H1 (cell line): ENCODE results near the gene SDF2. TPM values are rescaled to one million over a fixed set of nuclear protein-coding genes. Genes with fewer than 3 reads are reported as not detected.

ENCODE experiments used
- CTCF ChIA-PET: fragments of 300-600 bp; sonication (Branson Sonifier 250); formaldehyde crosslinking; loops from one replicate; lab custom pipeline; 2021; ENCODE audit not compliant: partially characterized antibody; lab: Charles Lee
- POLR2A ChIA-PET: fragments of 300-600 bp; sonication (Branson Sonifier 250); formaldehyde crosslinking; loops from one replicate; lab custom pipeline; 2021; ENCODE audit warnings: inconsistent platforms; ENCODE audit not compliant: partially characterized antibody; lab: Charles Lee
- DNase-seq, 2 experiments: peaks; one replicate each; pipeline versions ENCODE4 v3.0.0 to v3.0.0-alpha.2; 2010 to 2022; ENCODE audit warnings: low spot score in 2 of 2, low read depth in 1 of 2, mixed read lengths in 1 of 2
- FAIRE-seq: peaks from 2 replicates; lab custom pipeline; 2011; peaks lifted over from hg19 to GRCh38; lab: Jason Lieb, UNC
- H2AFZ ChIP-seq: 2 replicates; pipeline ENCODE4 v1.8.1; 2012; ENCODE audit warnings: low read length, inconsistent platforms
- H2AK5ac ChIP-seq: 2 replicates; pipeline ENCODE4 v1.6.1; 2013; ENCODE audit warnings: low read depth, low read length
- H2BK120ac ChIP-seq: replicated peaks from 2 replicates; pipeline ENCODE3; 2013; ENCODE audit warnings: low read depth, low read length, inconsistent platforms
- H2BK12ac ChIP-seq: 2 replicates; pipeline ENCODE4 v1.6.1; 2013; ENCODE audit warnings: low read depth, low read length
- H2BK15ac ChIP-seq: 2 replicates; pipeline ENCODE4 v1.6.1; 2013; ENCODE audit warnings: low read length
- H2BK20ac ChIP-seq: 2 replicates; pipeline ENCODE4 v1.6.1; 2013; ENCODE audit warnings: low read length
- H2BK5ac ChIP-seq: 2 replicates; pipeline ENCODE4 v1.6.1; 2013; ENCODE audit warnings: low read depth, low read length
- H3K14ac ChIP-seq: 2 replicates; pipeline ENCODE4 v1.6.1; 2013; ENCODE audit warnings: inconsistent platforms; ENCODE audit not compliant: insufficient read length
- H3K18ac ChIP-seq: 2 replicates; pipeline ENCODE4 v1.6.1; 2013; ENCODE audit warnings: low read length; ENCODE audit errors: extremely low read depth
- H3K23ac ChIP-seq: 2 replicates; pipeline ENCODE4 v1.6.1; 2013; ENCODE audit warnings: inconsistent platforms; ENCODE audit not compliant: insufficient read length
- H3K23me2 ChIP-seq: 2 replicates; pipeline ENCODE4 v1.6.1; 2013; ENCODE audit warnings: low read depth, low read length
- H3K27ac ChIP-seq: 2 replicates; pipeline ENCODE4 v1.6.1; 2011; ENCODE audit warnings: low read depth, low read length, inconsistent platforms
- H3K27me3 ChIP-seq, 4 experiments: replicated peaks in 1 of 4; 1 replicate in 1 of 4; 2 replicates in 3 of 4; pipeline versions ENCODE4 v1.6.1 to v1.8.1; 2011 to 2013; ENCODE audit warnings: low read length in 3 of 4, mild to moderate bottlenecking in 3 of 4, inconsistent platforms in 2 of 4, mixed read lengths in 2 of 4, moderate library complexity in 1 of 4; ENCODE audit not compliant: control insufficient read depth in 3 of 4, insufficient read depth in 3 of 4; ENCODE audit errors: extremely low read depth in 1 of 4
- H3K36me3 ChIP-seq, 4 experiments: 2 replicates each; pipeline versions ENCODE4 v1.6.1 to v1.8.1; 2011 to 2013; ENCODE audit warnings: mild to moderate bottlenecking in 4 of 4, low read length in 3 of 4, moderate library complexity in 2 of 4, control low read depth in 1 of 4, inconsistent platforms in 1 of 4; ENCODE audit not compliant: insufficient read depth in 4 of 4, control insufficient read depth in 2 of 4
- H3K4ac ChIP-seq: replicated peaks from 2 replicates; pipeline ENCODE3; 2013; ENCODE audit warnings: low read length, low read depth, mixed read lengths, inconsistent platforms; ENCODE audit not compliant: insufficient read length
- H3K4me1 ChIP-seq, 4 experiments: replicated peaks in 1 of 4; 1 replicate in 1 of 4; 2 replicates in 3 of 4; pipeline versions ENCODE4 v1.6.1 to v1.8.1; 2011 to 2013; ENCODE audit warnings: low read length in 3 of 4, inconsistent platforms in 2 of 4, mixed read lengths in 1 of 4; ENCODE audit not compliant: insufficient read depth in 4 of 4, control insufficient read depth in 3 of 4
- H3K4me2 ChIP-seq, 2 experiments: 2 replicates each; pipeline versions ENCODE4 v1.6.1 to v1.8.1; 2011 to 2013; ENCODE audit warnings: low read depth in 2 of 2, low read length in 2 of 2, control low read depth in 1 of 2, inconsistent platforms in 1 of 2, mild to moderate bottlenecking in 1 of 2; ENCODE audit not compliant: insufficient read depth in 1 of 2
- H3K4me3 ChIP-seq, 4 experiments: fragments of 200-600, 300-600 bp in 1 of 4; sonication (generic), shearing (Covaris generic), sonication (Bioruptor Twin) in 1 of 4; 2 replicates each; pipeline versions ENCODE4 v1.5.1 to v1.8.1; 2011 to 2016; ENCODE audit warnings: low read length in 4 of 4, low read depth in 3 of 4, control low read depth in 2 of 4, inconsistent platforms in 2 of 4, mild to moderate bottlenecking in 2 of 4, mixed read lengths in 1 of 4, moderate library complexity in 1 of 4; ENCODE audit not compliant: insufficient read depth in 2 of 4; ENCODE audit errors: extremely low read depth in 1 of 4
- H3K56ac ChIP-seq: replicated peaks from 2 replicates; pipeline ENCODE3; 2013; ENCODE audit warnings: low read depth, mild to moderate bottlenecking, mixed read lengths, low read length, inconsistent platforms; ENCODE audit not compliant: insufficient read length
- H3K79me1 ChIP-seq: 2 replicates; pipeline ENCODE4 v1.6.1; 2013; ENCODE audit warnings: low read depth, low read length, control low read depth
- H3K79me2 ChIP-seq, 2 experiments: 2 replicates each; pipeline versions ENCODE4 v1.6.1 to v1.8.1; 2012 to 2013; ENCODE audit warnings: low read length in 2 of 2, mild to moderate bottlenecking in 2 of 2, inconsistent platforms in 1 of 2; ENCODE audit not compliant: insufficient read depth in 2 of 2, control insufficient read depth in 1 of 2
- H3K9ac ChIP-seq, 4 experiments: replicated peaks in 1 of 4; 1 replicate in 1 of 4; 2 replicates in 3 of 4; pipeline versions ENCODE4 v1.6.1 to v1.8.1; 2011 to 2013; ENCODE audit warnings: low read depth in 3 of 4, low read length in 3 of 4, control low read depth in 2 of 4, mild to moderate bottlenecking in 2 of 4, moderate library complexity in 2 of 4, inconsistent platforms in 1 of 4; ENCODE audit errors: extremely low read depth in 1 of 4
- H3K9me3 ChIP-seq, 2 experiments: 2 replicates each; pipeline versions ENCODE4 v1.6.1 to v1.8.1; 2012 to 2013; ENCODE audit warnings: mild to moderate bottlenecking in 2 of 2, moderate library complexity in 2 of 2, control low read depth in 1 of 2, inconsistent platforms in 1 of 2, low read depth in 1 of 2, low read length in 1 of 2, mixed read lengths in 1 of 2; ENCODE audit not compliant: insufficient read depth in 2 of 2
- H4K20me1 ChIP-seq, 2 experiments: replicated peaks in 1 of 2; 2 replicates each; pipeline versions ENCODE3 to v1.8.1; 2011 to 2013; ENCODE audit warnings: inconsistent platforms in 2 of 2, low read length in 2 of 2, mild to moderate bottlenecking in 1 of 2; ENCODE audit not compliant: insufficient read depth in 2 of 2, control insufficient read depth in 1 of 2
- H4K5ac ChIP-seq: 2 replicates; pipeline ENCODE4 v1.6.1; 2013; ENCODE audit warnings: low read length, low read depth, mixed read lengths, inconsistent platforms; ENCODE audit not compliant: insufficient read length
- H4K8ac ChIP-seq: 2 replicates; pipeline ENCODE4 v1.8.0; 2013; ENCODE audit warnings: mild to moderate bottlenecking, moderate library complexity, low read length, inconsistent platforms; ENCODE audit not compliant: insufficient read depth; ENCODE audit errors: extremely low read depth
- H4K91ac ChIP-seq: replicated peaks from 2 replicates; pipeline ENCODE3; 2013; ENCODE audit warnings: low read length, mixed read lengths, inconsistent platforms; ENCODE audit not compliant: insufficient read length
- CBX8 ChIP-seq: fragments of 300-800, 300-1000 bp; sonication (generic); IDR thresholded peaks from 2 replicates; pipeline ENCODE4 v1.7.1; 2016; ENCODE audit warnings: low read depth, low read length, borderline replicate concordance
- KDM5A ChIP-seq: fragments of 200-600 bp; IDR thresholded peaks from 2 replicates; pipeline ENCODE4 v1.7.1; 2012; ENCODE audit warnings: mild to moderate bottlenecking, low read length, inconsistent platforms, mixed read lengths
- MAFK ChIP-seq: IDR thresholded peaks from 2 replicates; pipeline ENCODE4 v1.6.1; 2012; ENCODE audit warnings: low read depth, mild to moderate bottlenecking, improper control_type of control experiment, low read length
- POLR2AphosphoS5 ChIP-seq: IDR thresholded peaks from 2 replicates; pipeline ENCODE4 v1.6.1; 2011; ENCODE audit warnings: low read depth, low read length
- RFX5 ChIP-seq: IDR thresholded peaks from 2 replicates; pipeline ENCODE4 v1.6.1; 2011; ENCODE audit warnings: low read depth, low read length, improper control_type of control experiment, borderline replicate concordance
- SRF ChIP-seq: IDR thresholded peaks from 2 replicates; pipeline ENCODE4 v1.6.1; 2011; ENCODE audit warnings: mild to moderate bottlenecking, low read depth, low read length, moderate library complexity
- WGBS, 2 experiments: shearing (Covaris generic) in 1 of 2; methylation state at CpG; one replicate each; pipeline versions ENCODE4 v1.1.6 to v1.1.7; 2013 to 2015; ENCODE audit warnings: low lambda C conversion rate in 2 of 2, mixed read lengths in 2 of 2, inconsistent platforms in 1 of 2, low coverage in 1 of 2, missing lambda C conversion rate in 1 of 2; ENCODE audit not compliant: insufficient replicate concordance in 2 of 2, insufficient coverage in 1 of 2, insufficient read length in 1 of 2; ENCODE audit errors: extremely low coverage in 1 of 2, missing lambda C conversion rate in 1 of 2; 5-methylcytosine and 5-hydroxymethylcytosine counted together
- polyA plus RNA-seq, 7 experiments: library from polyadenylated mRNA; depleted of rRNA in 3 of 7; stranded (reverse) in 5 of 7; unstranded in 2 of 7; fragments of >200 nt in 5 of 7; fragments of 200-250 nt in 2 of 7; gene quantifications; 1 replicate in 5 of 7; 2 replicates in 1 of 7; 4 replicates in 1 of 7; pipeline versions ENCODE4 v1.2.1 to v1.2.3, GENCODE V29; 2011 to 2013; ENCODE audit warnings: missing spikeins in 2 of 7, mixed read lengths in 2 of 7
- total RNA-seq: library from RNA; stranded (reverse); fragmentation: NEBNext Ultra II Directional; extraction: Animal tissue kit (Norgen Biotek cat#: 25700); gene quantifications from 2 replicates; pipeline ENCODE4 v1.2.1, GENCODE V29; 2021

SDF2 gene
- total and polyA plus RNA-seq, 2 of the 8 experiments (the other 6 are each of a cell fraction or from before 2014, with no cell fraction given) = 44.8 to 65.4 TPM

- WGBS, 2 experiments = 94% methylated on average over 1 of the region's 1 CpG; no CpG with 5 or more reads in 1 of the 2 experiments
- H3K23ac ChIP-seq = no peak overlapping the region
- DNase-seq (no peak), FAIRE-seq (no peak)
- H3K9me3 ChIP-seq = no peaks in the 10 kb centered on the region
- H4K91ac ChIP-seq = no peak overlapping the region
- no peaks in the 10 kb centered on the region for H3K4me1 ChIP-seq
- no peaks in the 10 kb centered on the region for H3K79me1 ChIP-seq
- no peak overlapping the region for H4K8ac ChIP-seq
- no peak overlapping the region for H2BK20ac ChIP-seq
- no peak overlapping the region for H2AK5ac ChIP-seq
- no peaks in the 10 kb centered on the region for H3K79me2 ChIP-seq
- H3K23me2 ChIP-seq = no peaks in the 10 kb centered on the region
- TF ChIP-seq SRF (no peak), MAFK (no peak), RFX5 (no peak), POLR2AphosphoS5 (no peak), CBX8 (no peak), KDM5A (no peak)
- peaks cover 42 to 87% (median 78%) of the 10 kb centered on the region in 4 experiments for H3K36me3 ChIP-seq
- H3K56ac ChIP-seq = no peak overlapping the region
- no peak overlapping the region for H2BK5ac ChIP-seq
- no peak overlapping the region for H3K27ac ChIP-seq
- no peak overlapping the region for H4K5ac ChIP-seq
- H3K4ac ChIP-seq = no peak overlapping the region
- H3K14ac ChIP-seq = no peak overlapping the region
- no peak overlapping the region for H2BK12ac ChIP-seq
- H3K27me3 ChIP-seq = no peaks in the 10 kb centered on the region
- no peak overlapping the region for H2BK15ac ChIP-seq
- H3K9ac ChIP-seq = no peak overlapping the region
- no peak overlapping the region for H3K4me2 ChIP-seq
- no peak overlapping the region for H3K4me3 ChIP-seq
- POLR2A ChIA-PET = interaction anchor here (1.1 to 6.4 kb wide), 10 partner anchors 10 to 71 kb away, joined by 3 to 47 read pairs (median 8); partner anchors contain the start of genes PROCA1, RPL23A, SDF2 and SUPT6H
- H3K18ac ChIP-seq = no peak overlapping the region
- H2AFZ ChIP-seq = no peak overlapping the region
- H4K20me1 ChIP-seq = peaks cover 3 to 9% of the 10 kb centered on the region in 2 experiments
- no peak overlapping the region for H2BK120ac ChIP-seq
- CTCF ChIA-PET = interaction anchor here (0.8 to 1.3 kb wide), 2 partner anchors 47 to 81 kb away, joined by 3 read pairs; no protein-coding TSS in a partner anchor
Observed at GRCh38 chr17:28693869-28694268, 32.2 kb upstream of the SDF2 start.
